Occipital lobe (tissue), 2 donors: Measurements from ENCODE around the gene GRIP1. TPM values are rescaled to one million over a fixed set of nuclear protein-coding genes. Genes with fewer than 3 reads are reported as not detected.

ENCODE experiments used
- small RNA-seq: library from RNA; depleted of rRNA; stranded (forward); fragments of <200 nt; gene quantifications from one replicate; pipeline ENCODE3, GENCODE V24; 2014
- total RNA-seq: library from RNA; depleted of rRNA; stranded (reverse); fragments of >200 nt; gene quantifications from one replicate; pipeline ENCODE4 v1.2.3, GENCODE V29; 2014

Gene GRIP1
- total RNA-seq, 1 donor from 2014 or later, result 104 TPM

Small RNA genes within 50 kb of the gene (small RNA-seq; reads per million reads assigned to genes)
- gene OSBPL9P5, result not detected
